Peyer's patch (tissue), 4 donors: ENCODE data around the gene HEATR1.

ENCODE experiments used
- POLR2A ChIP-seq, 2 donors: fragments of 450-650 bp; IDR thresholded peaks; one replicate each; pipeline ENCODE4 v1.5.1; 2017; ENCODE audit warnings: antibody characterized with exemption in 2 of 2, mild to moderate bottlenecking in 2 of 2, moderate library complexity in 2 of 2
- TF ChIP-seq, protein P1 (sequence below), 6 experiments: fragments of 450-650 bp in 4 of 6; fragments of 200-600 bp in 2 of 6; sonication (generic) in 1 of 6; IDR thresholded peaks; one replicate each; pipeline ENCODE4 v1.5.1; 2017 to 2019; ENCODE audit warnings: antibody characterized with exemption in 6 of 6, mild to moderate bottlenecking in 3 of 6, moderate library complexity in 1 of 6

DNA sequence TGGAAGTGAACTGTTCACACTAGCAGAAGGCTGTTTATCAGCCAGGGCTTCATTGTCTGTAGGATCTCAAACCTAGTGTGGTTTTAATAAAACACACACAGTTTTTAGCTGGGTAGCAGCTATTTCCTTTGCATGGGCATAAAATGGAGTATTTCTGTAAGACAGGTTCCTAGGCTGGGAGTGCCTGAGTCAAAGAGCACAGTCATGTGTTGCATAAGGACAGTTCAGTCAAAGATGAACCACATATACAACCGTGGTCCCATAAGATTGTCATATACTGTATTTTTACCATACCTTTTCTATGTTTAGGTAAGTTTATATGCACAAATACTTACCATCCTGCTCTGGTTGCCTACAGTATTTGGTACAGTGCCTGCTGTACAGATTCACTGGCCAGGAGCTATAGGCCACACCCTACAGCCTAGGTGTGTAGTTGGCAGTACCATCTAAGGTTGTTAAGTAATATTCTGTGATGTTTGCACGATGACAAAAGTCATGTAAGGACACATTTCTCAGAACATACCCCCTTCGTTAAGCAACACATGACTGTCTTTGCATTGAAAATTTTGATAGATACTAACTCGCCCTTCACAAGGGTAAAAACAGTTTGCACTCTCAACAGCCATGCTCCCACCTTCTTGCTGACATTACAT, 63.4 kb downstream of the HEATR1 start:
- TF ChIP-seq, protein P1, sequence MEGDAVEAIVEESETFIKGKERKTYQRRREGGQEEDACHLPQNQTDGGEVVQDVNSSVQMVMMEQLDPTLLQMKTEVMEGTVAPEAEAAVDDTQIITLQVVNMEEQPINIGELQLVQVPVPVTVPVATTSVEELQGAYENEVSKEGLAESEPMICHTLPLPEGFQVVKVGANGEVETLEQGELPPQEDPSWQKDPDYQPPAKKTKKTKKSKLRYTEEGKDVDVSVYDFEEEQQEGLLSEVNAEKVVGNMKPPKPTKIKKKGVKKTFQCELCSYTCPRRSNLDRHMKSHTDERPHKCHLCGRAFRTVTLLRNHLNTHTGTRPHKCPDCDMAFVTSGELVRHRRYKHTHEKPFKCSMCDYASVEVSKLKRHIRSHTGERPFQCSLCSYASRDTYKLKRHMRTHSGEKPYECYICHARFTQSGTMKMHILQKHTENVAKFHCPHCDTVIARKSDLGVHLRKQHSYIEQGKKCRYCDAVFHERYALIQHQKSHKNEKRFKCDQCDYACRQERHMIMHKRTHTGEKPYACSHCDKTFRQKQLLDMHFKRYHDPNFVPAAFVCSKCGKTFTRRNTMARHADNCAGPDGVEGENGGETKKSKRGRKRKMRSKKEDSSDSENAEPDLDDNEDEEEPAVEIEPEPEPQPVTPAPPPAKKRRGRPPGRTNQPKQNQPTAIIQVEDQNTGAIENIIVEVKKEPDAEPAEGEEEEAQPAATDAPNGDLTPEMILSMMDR (IDR thresholded peaks at IDR 0.05): no peak
- TF ChIP-seq POLR2A (IDR thresholded peaks at IDR 0.05): no peak
